Psoas muscle (tissue), 8 donors: ENCODE data around the gene ZNF416. TPM values are rescaled to one million over a fixed set of nuclear protein-coding genes. Genes with fewer than 3 reads are reported as not detected.

Experiments
- ATAC-seq, 4 donors: fragments of 200-7000 bp; cut with Tn5 transposase; one replicate each; pipeline ENCODE4 v1.9.1; 2020; ENCODE audit warnings: moderate library complexity in 3 of 4, mild to moderate bottlenecking in 2 of 4
- DNase-seq, 2 donors: peaks; one replicate each; pipeline ENCODE4 v3.0.0-alpha.2; 2020
- H3K27ac ChIP-seq: fragments of 200-600 bp; one replicate; pipeline ENCODE4 v1.8.0; 2022
- H3K27me3 ChIP-seq, 3 donors: fragments of 200-600 bp in 1 of 3; one replicate each; pipeline versions ENCODE4 v1.6.1 to v1.8.0; 2013 to 2022; ENCODE audit warnings: low read length in 2 of 3, mild to moderate bottlenecking in 2 of 3, moderate library complexity in 1 of 3; ENCODE audit not compliant: insufficient read depth in 3 of 3
- H3K36me3 ChIP-seq, 2 donors: fragments of 200-600 bp in 1 of 2; one replicate each; pipeline versions ENCODE4 v1.6.1 to v1.8.0; 2013 to 2022; ENCODE audit warnings: low read depth in 1 of 2, mild to moderate bottlenecking in 1 of 2, moderate library complexity in 1 of 2; ENCODE audit not compliant: insufficient read depth in 1 of 2
- H3K4me1 ChIP-seq: fragments of 200-600 bp; one replicate; pipeline ENCODE4 v1.8.0; 2022
- H3K4me3 ChIP-seq: fragments of 200-600 bp; one replicate; pipeline ENCODE4 v1.8.0; 2022; ENCODE audit warnings: mild to moderate bottlenecking
- H3K9me3 ChIP-seq: fragments of 200-600 bp; one replicate; pipeline ENCODE4 v1.8.0; 2022
- CTCF ChIP-seq: fragments of 200-600 bp; IDR thresholded peaks from one replicate; pipeline ENCODE4 v1.8.0; 2022; ENCODE audit warnings: antibody characterized with exemption
- WGBS, 3 donors: extraction: QIAGEN DNeasy Blood & Tissue Kit; methylation state at CpG; one replicate each; pipeline versions ENCODE4 v1.1.6 to v1.1.7; 2013; 5-methylcytosine and 5-hydroxymethylcytosine counted together
- intact Hi-C, 2 donors: fragments of 100-400 bp; cut with DNase I; formaldehyde crosslinking; loops; one replicate each; pipeline versions ENCODE4 v1.11.0 to v1.14.2; 2022
- polyA plus RNA-seq, 3 donors: library from polyadenylated mRNA; stranded (reverse); fragments of 200-250 nt; gene quantifications; one replicate each; pipeline ENCODE4 v1.2.3, GENCODE V29; 2013
- total RNA-seq, 4 donors: library from RNA; stranded (reverse); fragmentation: NEBNext Ultra II Directional in 2 of 4; extraction: Animal tissue kit (Norgen Biotek cat#: 25700) in 2 of 4; gene quantifications; one replicate each; pipeline versions ENCODE4 v1.2.1 to v1.2.4, GENCODE V29; 2021 to 2023
- donor health status: healthy with polysubstance abuse.
- donor health status: DM: no; HTN: no; CAD: no; lungs with moderate emphysema.
- donor health status: Bipolar disorder and iron deficiency.
- donor health status: healthy.
- donor health status: DM: yes; HTN: yes; CAD: no.
- donor health status: DM: no; HTN: no; CAD: no.
- donor health status: DM: no; HTN: no; CAD: no.
- donor health status: DM: yes; HTN: yes; CAD: no.

ZNF416 gene
- total and polyA plus RNA-seq, 7 donors = 1.9 to 4.0 (median 2.3) TPM

- intact Hi-C loops = no loop called here
- Histone ChIP-seq H3K4me1 (peaks cover 11% of the 10 kb centered on the region), H3K9me3 (peaks cover 18% of the 10 kb centered on the region), H3K36me3 (peaks cover 6 to 27% of the 10 kb centered on the region in 2 donors), H3K4me3 (peak overlapping the region; percentile 96), H3K27me3 (no peaks in the 10 kb centered on the region), H3K27ac (no peak overlapping the region)
- ATAC-seq (no peak), DNase-seq (no peak)
- no peak for TF ChIP-seq CTCF
- WGBS, 3 donors = 30 to 35% (median 33%) methylated on average over 6 of the region's 6 CpGs
Measured at GRCh38 chr19:57558525-57558924, 20.2 kb downstream of the ZNF416 start.

- Histone ChIP-seq H3K36me3 (peaks cover 6 to 36% of the 10 kb centered on the region in 2 donors), H3K4me1 (peaks cover 11% of the 10 kb centered on the region), H3K9me3 (peaks cover 18% of the 10 kb centered on the region), H3K27me3 (no peaks in the 10 kb centered on the region), H3K27ac (no peak overlapping the region), H3K4me3 (no peak overlapping the region)
- ATAC-seq (no peak), DNase-seq (no peak)
- intact Hi-C loops = no loop called here
- TF ChIP-seq CTCF = no peak
- 49 to 60% (median 57%) methylated on average over 5 of the region's 5 CpGs for WGBS, 3 donors
Measured at GRCh38 chr19:57557659-57558058, 21.1 kb downstream of the ZNF416 start.

GRCh38 chr19:57552432-57552831, 26.3 kb downstream of the ZNF416 start:
- WGBS, 3 donors = 95 to 98% (median 97%) methylated on average over 2 of the region's 2 CpGs
- Histone ChIP-seq H3K4me3 (no peak overlapping the region), H3K4me1 (no peaks in the 10 kb centered on the region), H3K9me3 (peaks cover 58% of the 10 kb centered on the region), H3K36me3 (peaks cover 28 to 87% of the 10 kb centered on the region in 2 donors), H3K27me3 (no peaks in the 10 kb centered on the region), H3K27ac (no peak overlapping the region)
- intact Hi-C loops = no loop called here
- ATAC-seq (no peak), DNase-seq (no peak)
- no peak for TF ChIP-seq CTCF

- Histone ChIP-seq H3K36me3 (peaks cover 37 to 86% of the 10 kb centered on the region in 2 donors), H3K27me3 (no peaks in the 10 kb centered on the region), H3K27ac (no peak overlapping the region), H3K9me3 (peaks cover 97% of the 10 kb centered on the region), H3K4me3 (no peak overlapping the region), H3K4me1 (no peaks in the 10 kb centered on the region)
- ATAC-seq (no peak), DNase-seq (no peak)
- no peak for TF ChIP-seq CTCF
- intact Hi-C loops = no loop called here
- 97 to 100% (median 99%) methylated on average over 1 of the region's 1 CpG for WGBS, 3 donors
Measured at GRCh38 chr19:57546513-57546912, 32.2 kb downstream of the ZNF416 start.

GRCh38 chr19:57537953-57538547, 40.7 kb downstream of the ZNF416 start:
- peaks cover 48 to 76% of the 10 kb centered on the region in 2 donors for H3K36me3 ChIP-seq
- TF ChIP-seq CTCF = no peak
- no peak for ATAC-seq
- H3K9me3 ChIP-seq = peaks cover 96% of the 10 kb centered on the region
- H3K4me3 ChIP-seq = no peak overlapping the region
- intact Hi-C loops = no loop called here
- no peak for DNase-seq
- no peaks in the 10 kb centered on the region for H3K4me1 ChIP-seq
- no peak overlapping the region for H3K27ac ChIP-seq
- no peaks in the 10 kb centered on the region for H3K27me3 ChIP-seq
- WGBS, 3 donors = 97 to 99% (median 98%) methylated on average over 7 of the region's 7 CpGs
